ENCODE data around the gene CADM1.

CADM1 gene

GRCh38 chr11:115398333-115399080, 105.7 kb downstream of the CADM1 start:
- peak; percentile 62 for FAIRE-seq

DNA sequence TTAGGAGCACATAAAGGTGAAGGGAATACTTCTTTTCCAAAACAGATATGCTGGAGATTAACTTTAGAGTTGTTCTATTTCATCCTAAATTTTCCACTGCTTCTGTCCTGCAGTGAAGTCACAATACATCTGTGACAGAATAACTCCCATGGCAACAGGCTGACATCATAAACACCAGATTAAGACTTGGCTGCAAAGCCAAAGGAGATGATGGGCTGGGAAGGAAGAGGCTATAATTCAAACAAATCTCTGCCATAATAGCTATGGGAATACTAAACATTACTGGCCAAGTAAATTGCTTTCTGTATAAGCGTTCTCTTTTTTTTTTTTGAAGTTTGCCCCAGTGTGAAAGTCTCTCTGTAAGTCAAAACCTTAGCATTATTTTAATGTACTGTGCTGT, 107.7 kb downstream of the CADM1 start:
- no peak for FAIRE-seq

- FAIRE-seq = no peak
Observed at GRCh38 chr11:115393950-115394349, 110.3 kb downstream of the CADM1 start.

DNA sequence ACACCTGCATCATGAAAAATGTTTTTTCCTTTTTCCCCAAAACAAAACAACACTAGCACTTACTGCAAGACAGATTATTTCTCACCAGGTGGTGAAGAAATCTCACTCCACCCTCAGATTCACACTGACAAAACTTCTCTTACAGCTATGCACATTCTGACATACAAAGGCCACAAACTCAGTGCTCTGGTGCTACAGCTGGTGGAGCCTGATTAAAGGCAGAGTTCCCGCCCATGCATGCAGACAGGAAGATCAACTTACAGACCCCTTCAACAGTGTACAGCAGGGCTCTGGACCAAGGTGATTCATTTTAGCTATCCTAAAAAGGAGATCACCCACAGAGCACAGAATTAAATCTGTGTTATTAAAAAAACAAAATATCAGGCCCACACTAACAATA, 112.6 kb downstream of the CADM1 start:
- no peak for FAIRE-seq

DNA sequence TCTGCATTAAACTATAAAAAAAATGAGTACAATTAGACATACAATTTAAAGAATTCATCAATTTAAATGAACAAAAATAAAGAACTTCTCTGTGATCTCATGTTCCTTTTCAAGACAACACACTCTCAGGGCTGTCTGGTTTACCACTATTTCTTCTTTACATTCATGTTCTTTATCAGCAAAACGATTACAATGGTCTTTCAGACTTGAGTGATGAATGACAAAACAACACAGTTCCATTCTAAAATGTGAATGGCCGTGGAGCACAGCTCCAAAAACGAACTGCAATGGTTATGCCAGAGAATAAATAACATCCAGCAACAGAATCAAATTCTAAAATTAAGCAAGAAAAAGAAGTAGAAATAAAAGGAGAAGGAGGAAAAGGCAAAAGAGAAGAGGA, 113.1 kb downstream of the CADM1 start:
- FAIRE-seq = no peak

GRCh38 chr11:115390441-115390840, 113.8 kb downstream of the CADM1 start:
- no peak for FAIRE-seq

- FAIRE-seq = no peak
Observed at GRCh38 chr11:115389790-115390189, 114.4 kb downstream of the CADM1 start.

- no peak for FAIRE-seq
Observed at GRCh38 chr11:115385226-115385625, 119.0 kb downstream of the CADM1 start.

DNA sequence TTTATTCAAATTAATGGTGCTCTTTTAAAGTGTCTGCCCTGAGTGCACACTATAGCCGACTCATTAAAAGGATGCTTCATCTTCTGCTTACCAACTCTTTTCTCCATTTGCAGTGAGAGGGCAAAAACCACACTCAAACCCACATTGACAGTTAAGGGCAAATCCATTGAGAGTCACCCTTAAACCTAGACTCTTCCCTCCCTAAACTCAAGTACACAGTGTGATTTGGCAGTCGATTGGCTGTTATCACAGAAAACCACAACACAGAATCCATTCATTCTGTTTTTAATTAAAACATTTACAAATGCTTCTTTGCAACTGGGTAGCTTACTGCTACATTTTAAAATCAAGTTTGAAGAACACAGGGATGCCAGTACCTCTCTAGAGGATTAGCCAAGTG, 120.0 kb downstream of the CADM1 start:
- no peak for FAIRE-seq

- FAIRE-seq = no peak
Observed at GRCh38 chr11:115383431-115383830, 120.8 kb downstream of the CADM1 start.

DNA sequence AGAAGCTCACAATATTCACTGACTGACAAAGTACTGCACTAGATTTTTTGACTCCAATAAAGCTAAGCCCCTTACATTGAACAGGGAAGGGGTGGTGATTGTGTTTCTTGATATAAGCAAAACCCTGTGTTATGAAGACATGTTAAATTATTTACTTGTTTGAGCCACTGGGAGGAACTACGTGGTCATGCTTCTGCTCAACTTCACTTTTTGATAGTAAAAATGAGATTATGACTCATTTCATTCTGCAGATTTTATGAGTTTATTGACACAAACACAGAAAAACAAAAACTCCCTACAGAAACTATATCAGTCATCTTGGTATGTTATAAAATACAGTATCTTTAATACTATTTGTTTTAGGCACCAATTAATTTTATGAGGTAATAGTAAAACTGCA, 124.7 kb downstream of the CADM1 start:
- FAIRE-seq = peak; percentile 73

DNA sequence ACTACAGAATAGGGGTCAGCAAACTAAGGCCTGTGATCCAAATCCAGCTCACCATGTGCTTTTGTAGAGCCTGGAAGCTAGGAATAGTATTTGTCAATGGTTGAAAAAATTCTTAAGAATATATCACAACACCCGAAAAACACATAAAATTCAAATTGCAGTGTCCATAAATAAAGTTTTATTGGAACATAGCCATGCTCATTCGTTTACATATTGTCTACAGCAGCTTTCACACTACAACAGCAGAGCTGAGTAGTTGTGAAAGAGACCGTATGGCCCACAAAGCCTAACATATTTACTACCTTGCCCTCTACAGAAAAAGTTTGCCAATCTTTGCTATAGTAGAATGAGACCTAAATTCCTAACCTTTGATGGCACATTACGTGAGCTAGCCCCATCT, 125.7 kb downstream of the CADM1 start:
- peak; percentile 55 for FAIRE-seq

GRCh38 chr11:115377882-115378296, 126.3 kb downstream of the CADM1 start:
- FAIRE-seq = no peak

DNA sequence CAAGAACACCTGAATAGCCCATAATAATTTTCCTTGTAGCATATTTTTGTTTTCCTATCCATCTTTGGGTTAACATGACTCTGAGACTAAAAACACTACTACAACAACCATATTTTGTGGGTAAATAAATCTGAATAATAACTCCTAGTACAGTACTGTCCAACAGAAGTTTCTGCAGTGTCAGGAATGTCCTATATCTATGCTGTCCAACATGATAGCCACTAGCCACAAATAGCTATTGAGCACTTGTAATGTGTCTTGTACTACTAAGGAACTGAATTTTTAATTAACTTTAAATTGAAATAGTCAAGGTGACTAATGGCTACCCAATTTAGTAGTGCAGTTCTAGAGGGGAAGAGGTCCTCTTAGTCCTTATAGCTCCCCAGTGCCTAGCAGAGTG, 135.6 kb downstream of the CADM1 start:
- FAIRE-seq = no peak

GRCh38 chr11:115366826-115367225, 137.4 kb downstream of the CADM1 start:
- no peak for FAIRE-seq

- FAIRE-seq = no peak
Observed at GRCh38 chr11:115365907-115366306, 138.3 kb downstream of the CADM1 start.

GRCh38 chr11:115364896-115365295, 139.3 kb downstream of the CADM1 start:
- FAIRE-seq = no peak

GRCh38 chr11:115363921-115364320, 140.3 kb downstream of the CADM1 start:
- no peak for FAIRE-seq

- no peak for FAIRE-seq
Observed at GRCh38 chr11:115363426-115363825, 140.8 kb downstream of the CADM1 start.

DNA sequence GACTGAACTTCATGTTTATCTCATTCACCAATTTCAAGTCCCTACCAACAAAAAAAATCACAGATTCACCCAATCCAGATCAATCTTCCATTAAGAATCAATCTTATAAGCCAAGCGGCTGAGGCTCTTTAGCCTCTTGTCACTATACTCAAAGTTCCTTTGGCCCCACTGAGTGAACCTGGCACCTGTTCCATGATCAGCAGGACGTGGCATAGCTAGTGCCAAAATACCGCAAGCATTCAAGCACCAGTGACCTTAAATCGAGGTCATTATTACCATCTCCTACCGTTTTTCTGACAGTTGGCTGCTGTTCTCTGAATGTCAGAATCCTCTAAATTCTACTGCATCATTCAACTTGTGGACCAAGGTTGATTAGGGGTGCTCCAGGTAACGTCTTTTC, 141.2 kb downstream of the CADM1 start:
- no peak for FAIRE-seq

GRCh38 chr11:115361025-115361424, 143.2 kb downstream of the CADM1 start:
- FAIRE-seq = no peak

DNA sequence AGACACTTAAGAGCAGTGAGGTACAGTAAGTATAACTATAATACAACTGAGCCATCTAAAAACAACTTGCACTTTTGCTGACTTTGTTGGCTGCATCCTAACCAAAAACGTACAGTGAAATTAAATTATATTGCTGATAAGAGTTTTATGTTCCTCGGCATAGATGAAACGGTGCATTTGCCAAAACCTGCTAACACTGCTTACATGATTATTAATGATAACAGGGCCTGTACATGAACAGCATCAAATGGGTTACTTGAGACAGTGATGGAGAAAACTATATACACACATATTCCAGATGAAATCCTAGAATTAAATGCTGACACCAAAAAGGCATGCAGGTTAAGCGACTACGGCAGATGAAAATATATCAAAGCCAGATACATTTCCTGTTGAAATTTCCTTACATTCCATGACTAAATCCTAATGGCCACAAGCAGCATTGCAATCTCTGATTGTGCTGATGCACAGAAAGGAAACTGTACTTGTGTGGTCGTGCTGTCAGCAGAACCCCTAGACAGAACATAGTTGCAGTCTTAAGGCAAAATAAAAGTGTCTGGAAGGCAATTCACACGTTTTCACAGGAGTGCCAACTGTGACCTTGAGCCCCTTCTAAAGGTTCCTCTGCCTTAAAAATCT, 143.9 kb downstream of the CADM1 start:
- no peak for FAIRE-seq

DNA sequence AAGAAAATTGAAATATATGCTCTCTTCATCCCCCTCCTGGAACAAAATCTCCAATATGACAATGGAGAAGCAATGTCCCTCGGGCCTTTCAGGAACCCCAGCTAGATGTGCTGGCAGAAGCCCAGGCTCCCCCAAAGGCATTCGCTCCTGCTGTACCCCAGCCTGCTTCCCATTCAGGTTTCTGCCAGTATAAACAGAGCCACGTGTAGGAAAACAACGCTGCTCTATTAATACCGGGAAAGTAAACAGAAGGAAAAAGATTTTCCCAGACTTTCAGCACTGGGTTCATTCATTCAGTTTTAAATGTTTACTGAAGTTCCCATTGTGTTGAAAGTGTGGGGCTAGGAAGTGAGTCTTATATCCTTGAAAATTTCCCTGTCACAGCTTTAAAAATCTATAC, 147.1 kb downstream of the CADM1 start:
- FAIRE-seq = no peak

DNA sequence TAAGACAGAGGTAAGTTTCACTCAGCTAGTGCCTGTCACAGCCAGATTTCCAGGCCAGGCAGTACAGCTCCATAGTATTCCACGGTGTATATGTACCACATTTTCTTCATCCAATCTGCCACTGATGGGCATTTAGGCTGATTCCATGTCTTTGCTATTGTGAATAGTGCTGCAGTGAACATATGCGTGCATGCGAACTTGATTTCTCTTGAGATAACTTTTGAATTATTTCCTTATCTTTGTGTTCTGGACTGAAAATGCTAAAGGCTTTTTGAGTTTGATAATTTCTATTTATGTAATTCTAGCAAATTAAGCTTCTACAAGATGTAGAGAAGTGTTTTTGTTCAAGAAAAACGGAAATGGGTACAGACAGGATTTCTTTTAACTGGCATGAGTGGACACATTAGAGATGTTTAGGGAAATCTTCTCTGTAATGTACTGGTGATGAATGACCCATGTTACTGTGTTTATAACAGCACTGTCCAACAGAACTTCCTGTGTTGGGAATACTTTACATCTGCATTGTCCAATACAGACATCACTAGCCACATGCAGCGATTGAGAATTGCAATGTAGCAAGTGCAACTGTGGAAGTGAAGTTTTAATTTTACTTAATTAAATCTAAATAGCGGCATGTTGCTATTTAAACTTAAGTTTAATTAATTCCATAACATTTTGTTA, 151.3 kb downstream of the CADM1 start:
- no peak for FAIRE-seq

Measured in islet of Langerhans (tissue), 1 donor.